Neural cell (in vitro differentiated cells): ENCODE measurements around the gene NRSN2. TPM values are rescaled to one million over a fixed set of nuclear protein-coding genes. Genes with fewer than 3 reads are reported as not detected.
A peak's percentile ranks its signal among the peaks of the same experiment; 100 is the strongest.

Experiments used
- H2AFZ ChIP-seq: fragments of 200-600, 300-800 bp; sonication (generic), shearing (Covaris generic); 2 replicates; pipeline ENCODE4 v1.6.0; 2014; ENCODE audit warnings: low read depth, mild to moderate bottlenecking, antibody characterized with exemption, low read length, moderate library complexity
- H3F3A ChIP-seq: fragments of 200-600 bp; shearing (Covaris generic); 2 replicates; pipeline ENCODE4 v1.6.1; 2016; ENCODE audit warnings: mild to moderate bottlenecking, moderate library complexity, mixed read lengths, antibody characterized with exemption, low read length; ENCODE audit not compliant: insufficient read depth, poor library complexity, severe bottlenecking
- H3K27ac ChIP-seq: fragments of 200-600, 300-800 bp; sonication (generic), shearing (Covaris generic); 2 replicates; pipeline ENCODE4 v1.5.1; 2014; ENCODE audit warnings: mild to moderate bottlenecking, low read length, moderate library complexity
- H3K27me3 ChIP-seq: fragments of 300-800, 200-600 bp; sonication (generic), shearing (Covaris generic); 2 replicates; pipeline ENCODE4 v1.6.0; 2014; ENCODE audit warnings: mild to moderate bottlenecking, low read depth, low read length, moderate library complexity; ENCODE audit not compliant: insufficient read depth
- H3K36me3 ChIP-seq: fragments of 300-800, 200-600 bp; sonication (generic), shearing (Covaris generic); 2 replicates; pipeline ENCODE4 v1.5.1; 2014; ENCODE audit warnings: mild to moderate bottlenecking, antibody characterized with exemption, low read length, moderate library complexity; ENCODE audit not compliant: insufficient read depth
- H3K4me2 ChIP-seq: fragments of 300-800, 200-600 bp; sonication (generic), shearing (Covaris generic); 2 replicates; pipeline ENCODE4 v1.6.0; 2014; ENCODE audit warnings: mild to moderate bottlenecking, low read length
- H3K4me3 ChIP-seq: fragments of 300-800, 200-600 bp; sonication (generic), shearing (Covaris generic); 2 replicates; pipeline ENCODE4 v1.5.1; 2014; ENCODE audit warnings: mild to moderate bottlenecking, low read length, moderate library complexity
- H3K79me2 ChIP-seq: fragments of 200-600 bp; shearing (Covaris generic); replicated peaks from 2 replicates; pipeline ENCODE4 v1.6.0; 2014; ENCODE audit warnings: mild to moderate bottlenecking, low read length, moderate library complexity; ENCODE audit not compliant: insufficient read depth
- H3K9ac ChIP-seq: fragments of 300-800, 200-600 bp; sonication (generic), shearing (Covaris generic); 2 replicates; pipeline ENCODE4 v1.6.1; 2016; ENCODE audit warnings: mild to moderate bottlenecking, low read length, mixed read lengths
- H3K9me2 ChIP-seq: fragments of 200-600 bp; shearing (Covaris generic); 2 replicates; pipeline ENCODE4 v1.6.1; 2016; ENCODE audit warnings: mild to moderate bottlenecking, low read length, mixed read lengths; ENCODE audit not compliant: insufficient read depth
- H3K9me3 ChIP-seq: fragments of 200-600, 300-800 bp; sonication (generic), shearing (Covaris generic); 2 replicates; pipeline ENCODE4 v1.6.1; 2016; ENCODE audit warnings: mild to moderate bottlenecking, mixed run types, low read length, moderate library complexity, mixed read lengths
- H4K20me1 ChIP-seq: fragments of 200-600 bp; shearing (Covaris generic); 2 replicates; pipeline ENCODE4 v1.6.1; 2016; ENCODE audit warnings: mild to moderate bottlenecking, mixed run types; ENCODE audit not compliant: insufficient read depth
- CTCF ChIP-seq: fragments of 450-650 bp; IDR thresholded peaks from 2 replicates; pipeline ENCODE4 v1.5.1; 2014; ENCODE audit warnings: antibody characterized with exemption, mild to moderate bottlenecking, moderate library complexity; ENCODE audit not compliant: poor library complexity, severe bottlenecking
- EP300 ChIP-seq: fragments of 450-650 bp; conservative IDR thresholded peaks from 2 replicates; pipeline ENCODE4 v1.6.1; 2014; ENCODE audit warnings: antibody characterized with exemption, mild to moderate bottlenecking, moderate library complexity; ENCODE audit not compliant: poor library complexity, severe bottlenecking
- EZH2 ChIP-seq: fragments of 200-600, 300-800 bp; shearing (Covaris generic), sonication (generic); IDR thresholded peaks from 2 replicates; pipeline ENCODE4 v1.6.1; 2014; ENCODE audit warnings: antibody characterized with exemption, low read length, borderline replicate concordance, mild to moderate bottlenecking; ENCODE audit not compliant: insufficient read depth, poor library complexity, severe bottlenecking
- MXI1 ChIP-seq: fragments of 450-650 bp; conservative IDR thresholded peaks from 2 replicates; pipeline ENCODE4 v1.6.1; 2014; ENCODE audit warnings: antibody characterized with exemption, mild to moderate bottlenecking; ENCODE audit not compliant: poor library complexity, severe bottlenecking
- POLR2AphosphoS5 ChIP-seq: IDR thresholded peaks from 2 replicates; pipeline ENCODE4 v1.6.1; 2012
- RAD21 ChIP-seq: fragments of 450-650 bp; conservative IDR thresholded peaks from 2 replicates; pipeline ENCODE4 v1.6.1; 2014; ENCODE audit warnings: antibody characterized with exemption, mild to moderate bottlenecking, moderate library complexity
- REST ChIP-seq: IDR thresholded peaks from 2 replicates; pipeline ENCODE4 v1.6.1; 2012; ENCODE audit warnings: borderline replicate concordance
- SMC3 ChIP-seq: fragments of 450-650 bp; conservative IDR thresholded peaks from 2 replicates; pipeline ENCODE4 v1.6.1; 2014; ENCODE audit warnings: antibody characterized with exemption, mild to moderate bottlenecking, moderate library complexity; ENCODE audit not compliant: poor library complexity
- TAF1 ChIP-seq: IDR thresholded peaks from 2 replicates; pipeline ENCODE4 v1.6.1; 2012; ENCODE audit warnings: low read depth
- polyA plus RNA-seq: library from polyadenylated mRNA; depleted of rRNA; stranded (reverse); fragments of >200 nt; gene quantifications from 2 replicates; pipeline ENCODE4 v1.2.3, GENCODE V29; 2014

NRSN2 gene
- polyA plus RNA-seq, 1 donor from 2014 or later, result 19.6 TPM

GRCh38 chr20:381581-382290 is 34.8 kb downstream of the NRSN2 start:
- no peaks in the 10 kb centered on the region for H3K36me3 ChIP-seq
- H3F3A ChIP-seq, result no peaks in the 10 kb centered on the region
- no peak overlapping the region for H2AFZ ChIP-seq
- peak overlapping the region; percentile 66 for H3K4me3 ChIP-seq
- H3K4me2 ChIP-seq, result no peak overlapping the region
- H3K9me2 ChIP-seq, result no peaks in the 10 kb centered on the region
- H3K9me3 ChIP-seq, result no peaks in the 10 kb centered on the region
- H3K27ac ChIP-seq, result no peak overlapping the region
- H3K27me3 ChIP-seq, result peaks cover 18% of the 10 kb centered on the region
- TF ChIP-seq EP300 (no peak), EZH2 (no peak), RAD21 (no peak), SMC3 (no peak), REST (no peak), POLR2AphosphoS5 (no peak), CTCF (no peak), MXI1 (no peak), TAF1 (no peak)
- no peaks in the 10 kb centered on the region for H3K79me2 ChIP-seq
- H4K20me1 ChIP-seq, result no peaks in the 10 kb centered on the region
- H3K9ac ChIP-seq, result peak overlapping the region; percentile 55

GRCh38 chr20:382291-383115 is 35.6 kb downstream of the NRSN2 start:
- TF ChIP-seq RAD21, result no peak
- no peak for TF ChIP-seq SMC3
- no peak for TF ChIP-seq CTCF
- TF ChIP-seq EP300, result no peak
- TF ChIP-seq EZH2, result no peak
- no peak for TF ChIP-seq TAF1
- no peak for TF ChIP-seq POLR2AphosphoS5
- no peak for TF ChIP-seq REST
- TF ChIP-seq MXI1, result no peak
- Histone ChIP-seq H3K9me2 (no peaks in the 10 kb centered on the region), H3K27ac (no peak overlapping the region), H3K79me2 (no peaks in the 10 kb centered on the region), H3K36me3 (no peaks in the 10 kb centered on the region), H3K9ac (no peak overlapping the region), H3K4me3 (peak overlapping the region; percentile 66), H2AFZ (no peak overlapping the region), H4K20me1 (no peaks in the 10 kb centered on the region), H3K4me2 (no peak overlapping the region), H3K27me3 (peaks cover 18% of the 10 kb centered on the region), H3F3A (no peaks in the 10 kb centered on the region), H3K9me3 (no peaks in the 10 kb centered on the region)
